ENCODE data around the gene ALMS1. TPM values are rescaled to one million over a fixed set of nuclear protein-coding genes. Genes with fewer than 3 reads are reported as not detected.
"Not testable (repeated sequence)": the region's sequence is repeated elsewhere in the genome, so short reads cannot be mapped to it uniquely, and the experiment has no call there.

ALMS1 gene
- total RNA-seq: 19.6 and 21.9 TPM in 2 replicates

DNA sequence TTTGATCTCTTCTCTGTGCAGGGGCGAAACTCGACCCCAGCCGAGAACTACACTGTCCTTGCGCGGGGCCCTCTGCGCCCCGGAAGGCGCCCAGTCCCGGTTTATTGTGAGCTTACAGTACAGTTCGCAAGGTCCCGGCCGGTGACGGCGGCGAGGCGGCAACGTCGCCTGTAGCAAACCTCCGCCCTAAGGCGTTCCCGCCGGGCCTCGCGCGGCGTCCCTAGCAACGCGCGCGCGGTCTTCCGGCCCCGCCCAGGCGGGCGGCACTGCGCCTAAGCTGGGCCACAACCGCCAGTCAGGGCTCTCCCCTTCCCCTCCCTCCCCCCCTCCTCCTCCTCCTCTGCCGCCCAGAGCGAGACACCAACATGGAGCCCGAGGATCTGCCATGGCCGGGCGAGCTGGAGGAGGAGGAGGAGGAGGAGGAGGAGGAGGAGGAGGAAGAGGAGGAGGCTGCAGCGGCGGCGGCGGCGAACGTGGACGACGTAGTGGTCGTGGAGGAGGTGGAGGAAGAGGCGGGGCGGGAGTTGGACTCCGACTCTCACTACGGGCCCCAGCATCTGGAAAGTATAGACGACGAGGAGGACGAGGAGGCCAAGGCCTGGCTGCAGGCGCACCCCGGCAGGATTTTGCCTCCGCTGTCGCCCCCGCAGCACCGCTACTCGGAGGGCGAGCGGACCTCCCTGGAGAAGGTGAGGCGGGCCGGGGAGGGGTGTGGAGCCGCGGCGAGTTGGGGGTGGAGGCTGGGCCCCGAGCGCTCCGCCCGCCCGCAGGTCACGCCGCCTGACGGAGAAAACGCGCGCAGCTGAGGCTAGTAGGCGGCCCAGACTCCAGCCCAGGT, at the start of gene ALMS1:
Gene ALMS1 (plus strand): TSS at position 333 of the 838 bp plus-strand sequence. CDS start 33 bp downstream, at position 366.
- intact Hi-C loops (cut with micrococcal nuclease): loop anchor here (1.0 to 5.0 kb wide), 7 partner anchors 92 to 1452 kb away; partner anchors contain the start of genes CCT7, EGR4, FBXO41 and INO80B
- H3K27ac Mint-ChIP-seq: peak within 1 kb of the TSS; percentile 93
- peaks cover 23% of the 10 kb centered on the region for H3K4me1 Mint-ChIP-seq
- peaks cover 6% of the 10 kb centered on the region for H3K36me3 Mint-ChIP-seq (ENCODE audit: low read depth)
- peak; percentile 97 for DNase-seq
- H3K27me3 Mint-ChIP-seq: peaks cover 9% of the 10 kb centered on the region
- H3K4me3 Mint-ChIP-seq: peak within 1 kb of the TSS; percentile 92
- H3K9me3 Mint-ChIP-seq: no peaks in the 10 kb centered on the region

GRCh38 chr2:73337828-73338227, 47.8 kb upstream of the ALMS1 start:
- intact Hi-C loops (cut with micrococcal nuclease): no loop called here
- peak; percentile 39 for DNase-seq
- H3K4me1 Mint-ChIP-seq: peaks cover 3% of the 10 kb centered on the region
- no peak overlapping the region for H3K4me3 Mint-ChIP-seq
- no peak overlapping the region for H3K27ac Mint-ChIP-seq
- H3K9me3 Mint-ChIP-seq: peaks cover 9% of the 10 kb centered on the region
- peaks cover 13% of the 10 kb centered on the region for H3K27me3 Mint-ChIP-seq
- no peaks in the 10 kb centered on the region for H3K36me3 Mint-ChIP-seq (ENCODE audit: low read depth)

- Mint-ChIP-seq H3K27me3 (peaks cover 6% of the 10 kb centered on the region), H3K4me1 (peaks cover 3% of the 10 kb centered on the region), H3K4me3 (no peak overlapping the region), H3K36me3 (ENCODE audit: low read depth) (no peaks in the 10 kb centered on the region), H3K9me3 (peaks cover 5% of the 10 kb centered on the region), H3K27ac (no peak overlapping the region)
- intact Hi-C loops (cut with micrococcal nuclease): no loop called here
- DNase-seq: no peak
Measured at GRCh38 chr2:73339201-73339600, 46.4 kb upstream of the ALMS1 start.

GRCh38 chr2:73341039-73341438, 44.6 kb upstream of the ALMS1 start:
- no peak overlapping the region for H3K27ac Mint-ChIP-seq
- intact Hi-C loops (cut with micrococcal nuclease): no loop called here
- H3K4me3 Mint-ChIP-seq: no peak overlapping the region
- no peaks in the 10 kb centered on the region for H3K27me3 Mint-ChIP-seq
- H3K9me3 Mint-ChIP-seq: no peaks in the 10 kb centered on the region
- H3K36me3 Mint-ChIP-seq (ENCODE audit: low read depth): no peaks in the 10 kb centered on the region
- peaks cover 3% of the 10 kb centered on the region for H3K4me1 Mint-ChIP-seq
- DNase-seq: peak; percentile 27

GRCh38 chr2:73343992-73344391, 41.6 kb upstream of the ALMS1 start:
- Mint-ChIP-seq H3K36me3 (ENCODE audit: low read depth) (no peaks in the 10 kb centered on the region), H3K27me3 (peaks cover 6% of the 10 kb centered on the region), H3K9me3 (no peaks in the 10 kb centered on the region), H3K27ac (no peak overlapping the region), H3K4me3 (no peak overlapping the region), H3K4me1 (no peaks in the 10 kb centered on the region)
- DNase-seq: peak; percentile 41
- intact Hi-C loops (cut with micrococcal nuclease): no loop called here

GRCh38 chr2:73344747-73345146, 40.9 kb upstream of the ALMS1 start:
- H3K27ac Mint-ChIP-seq; H3K9me3 Mint-ChIP-seq; H3K36me3 Mint-ChIP-seq (ENCODE audit: low read depth); intact Hi-C loops (cut with micrococcal nuclease); H3K4me1 Mint-ChIP-seq; H3K27me3 Mint-ChIP-seq; H3K4me3 Mint-ChIP-seq; DNase-seq: not testable (repeated sequence)

DNA sequence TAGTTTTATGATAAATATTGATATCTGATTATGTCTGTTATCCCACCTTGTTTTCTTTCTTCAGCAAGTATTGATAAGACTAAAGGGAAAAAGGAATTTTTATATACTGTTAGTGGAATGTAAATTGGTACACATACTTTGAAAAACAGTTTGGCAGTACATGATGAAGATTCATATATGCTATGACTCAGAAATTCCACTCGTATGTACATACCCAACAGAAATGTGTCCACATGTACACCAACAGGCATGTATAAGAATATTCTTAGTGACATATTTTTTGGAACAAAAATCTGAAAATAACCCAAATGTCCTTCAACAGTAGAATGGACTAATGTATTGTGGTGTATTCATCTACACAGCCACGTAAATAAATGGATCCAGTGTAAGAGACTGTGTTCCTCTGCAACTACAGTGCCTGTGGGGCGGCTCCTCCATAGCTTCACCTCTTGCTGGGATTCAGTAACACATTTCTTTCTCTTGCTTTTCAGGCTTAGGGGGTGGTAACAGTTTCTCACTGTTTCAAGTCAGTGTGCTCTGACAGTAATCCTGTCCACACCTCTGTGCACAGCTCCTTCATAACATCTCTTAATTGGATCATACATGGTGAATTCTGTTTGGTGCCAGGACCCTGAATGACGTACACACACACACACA, 35.5 kb upstream of the ALMS1 start:
- Mint-ChIP-seq H3K4me1 (no peaks in the 10 kb centered on the region), H3K4me3 (no peak overlapping the region), H3K27ac (no peak overlapping the region), H3K9me3 (no peaks in the 10 kb centered on the region), H3K36me3 (ENCODE audit: low read depth) (no peaks in the 10 kb centered on the region), H3K27me3 (peaks cover 6% of the 10 kb centered on the region)
- peak; percentile 40 for DNase-seq
- intact Hi-C loops (cut with micrococcal nuclease): no loop called here

GRCh38 chr2:73356097-73356496, 29.5 kb upstream of the ALMS1 start:
- H3K9me3 Mint-ChIP-seq: no peaks in the 10 kb centered on the region
- H3K4me3 Mint-ChIP-seq: no peak overlapping the region
- H3K27ac Mint-ChIP-seq: no peak overlapping the region
- no peak for DNase-seq
- H3K36me3 Mint-ChIP-seq (ENCODE audit: low read depth): no peaks in the 10 kb centered on the region
- intact Hi-C loops (cut with micrococcal nuclease): no loop called here
- no peaks in the 10 kb centered on the region for H3K4me1 Mint-ChIP-seq
- peaks cover 9% of the 10 kb centered on the region for H3K27me3 Mint-ChIP-seq

GRCh38 chr2:73359915-73360697, 25.5 kb upstream of the ALMS1 start:
- Mint-ChIP-seq H3K27me3 (peaks cover 19% of the 10 kb centered on the region), H3K4me1 (no peaks in the 10 kb centered on the region), H3K36me3 (ENCODE audit: low read depth) (no peaks in the 10 kb centered on the region), H3K4me3 (no peak overlapping the region), H3K9me3 (no peaks in the 10 kb centered on the region), H3K27ac (no peak overlapping the region)
- intact Hi-C loops (cut with micrococcal nuclease): no loop called here
- DNase-seq: no peak

GRCh38 chr2:73366060-73366459, 19.6 kb upstream of the ALMS1 start:
- no peaks in the 10 kb centered on the region for H3K4me1 Mint-ChIP-seq
- intact Hi-C loops (cut with micrococcal nuclease): no loop called here
- no peaks in the 10 kb centered on the region for H3K36me3 Mint-ChIP-seq (ENCODE audit: low read depth)
- H3K27ac Mint-ChIP-seq: no peak overlapping the region
- no peak overlapping the region for H3K4me3 Mint-ChIP-seq
- H3K9me3 Mint-ChIP-seq: no peaks in the 10 kb centered on the region
- H3K27me3 Mint-ChIP-seq: peaks cover 12% of the 10 kb centered on the region
- DNase-seq: no peak

- no peak for DNase-seq
- Mint-ChIP-seq H3K4me3 (no peak overlapping the region), H3K9me3 (no peaks in the 10 kb centered on the region), H3K27me3 (peaks cover 2% of the 10 kb centered on the region), H3K4me1 (no peaks in the 10 kb centered on the region), H3K27ac (no peak overlapping the region), H3K36me3 (ENCODE audit: low read depth) (no peaks in the 10 kb centered on the region)
- intact Hi-C loops (cut with micrococcal nuclease): no loop called here
Measured at GRCh38 chr2:73368781-73369180, 16.9 kb upstream of the ALMS1 start.

DNA sequence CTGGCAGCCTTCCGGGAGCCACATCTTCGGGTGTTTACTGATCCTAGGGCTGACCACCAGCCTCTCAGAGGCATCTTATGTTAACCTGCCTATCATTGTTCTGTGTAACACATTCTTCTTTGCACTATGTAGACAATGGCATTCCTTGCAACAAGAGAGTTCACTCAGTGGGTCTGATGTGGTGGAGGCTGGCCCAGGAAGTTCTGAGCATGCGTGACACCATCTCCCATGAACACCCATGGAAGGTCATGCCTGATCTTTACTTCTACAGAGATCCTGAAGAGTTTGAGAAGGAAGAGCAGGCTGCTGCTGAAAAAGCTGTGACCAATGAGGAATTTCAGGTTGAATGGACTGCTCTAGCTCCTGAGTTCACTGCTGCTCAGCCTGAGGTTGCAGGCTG, 15.3 kb upstream of the ALMS1 start:
- no peak overlapping the region for H3K4me3 Mint-ChIP-seq
- intact Hi-C loops (cut with micrococcal nuclease): no loop called here
- no peaks in the 10 kb centered on the region for H3K36me3 Mint-ChIP-seq (ENCODE audit: low read depth)
- H3K27ac Mint-ChIP-seq: no peak overlapping the region
- no peaks in the 10 kb centered on the region for H3K9me3 Mint-ChIP-seq
- H3K4me1 Mint-ChIP-seq: no peaks in the 10 kb centered on the region
- peaks cover 11% of the 10 kb centered on the region for H3K27me3 Mint-ChIP-seq
- DNase-seq: no peak

DNA sequence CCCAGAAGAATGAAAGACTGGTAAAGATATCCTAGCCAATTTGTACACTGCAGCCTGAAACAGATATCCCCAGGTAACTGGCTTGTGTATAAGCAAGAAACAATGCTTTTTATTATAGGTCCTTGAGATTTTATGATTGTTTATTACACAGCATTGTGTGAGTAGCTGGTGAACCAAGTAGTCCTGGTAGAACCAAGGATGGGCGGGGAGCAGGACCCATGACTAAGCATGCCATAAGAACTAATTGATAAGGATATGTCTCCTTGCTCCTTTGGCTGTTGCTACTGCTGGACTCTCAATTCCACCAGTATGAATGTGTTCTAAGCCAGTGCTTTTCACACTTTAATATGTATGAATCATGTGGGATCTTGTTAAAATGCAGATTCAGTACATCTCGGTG, 12.3 kb upstream of the ALMS1 start:
- no peak overlapping the region for H3K4me3 Mint-ChIP-seq
- intact Hi-C loops (cut with micrococcal nuclease): no loop called here
- H3K9me3 Mint-ChIP-seq: no peaks in the 10 kb centered on the region
- H3K27me3 Mint-ChIP-seq: peaks cover 16% of the 10 kb centered on the region
- no peaks in the 10 kb centered on the region for H3K36me3 Mint-ChIP-seq (ENCODE audit: low read depth)
- DNase-seq: no peak
- H3K27ac Mint-ChIP-seq: no peak overlapping the region
- H3K4me1 Mint-ChIP-seq: no peaks in the 10 kb centered on the region

- H3K4me1 Mint-ChIP-seq: no peaks in the 10 kb centered on the region
- H3K27me3 Mint-ChIP-seq: peaks cover 16% of the 10 kb centered on the region
- intact Hi-C loops (cut with micrococcal nuclease): no loop called here
- no peaks in the 10 kb centered on the region for H3K9me3 Mint-ChIP-seq
- no peak for DNase-seq
- H3K36me3 Mint-ChIP-seq (ENCODE audit: low read depth): no peaks in the 10 kb centered on the region
- H3K4me3 Mint-ChIP-seq: no peak overlapping the region
- H3K27ac Mint-ChIP-seq: no peak overlapping the region
Measured at GRCh38 chr2:73374269-73374668, 11.4 kb upstream of the ALMS1 start.
